ENCODE data around the gene KLF8. TPM values are rescaled to one million over a fixed set of nuclear protein-coding genes. Genes with fewer than 3 reads are reported as not detected.

The KLF8 gene
- total RNA-seq, 1 experiment from 2014 or later, result 11.1 TPM

DNA sequence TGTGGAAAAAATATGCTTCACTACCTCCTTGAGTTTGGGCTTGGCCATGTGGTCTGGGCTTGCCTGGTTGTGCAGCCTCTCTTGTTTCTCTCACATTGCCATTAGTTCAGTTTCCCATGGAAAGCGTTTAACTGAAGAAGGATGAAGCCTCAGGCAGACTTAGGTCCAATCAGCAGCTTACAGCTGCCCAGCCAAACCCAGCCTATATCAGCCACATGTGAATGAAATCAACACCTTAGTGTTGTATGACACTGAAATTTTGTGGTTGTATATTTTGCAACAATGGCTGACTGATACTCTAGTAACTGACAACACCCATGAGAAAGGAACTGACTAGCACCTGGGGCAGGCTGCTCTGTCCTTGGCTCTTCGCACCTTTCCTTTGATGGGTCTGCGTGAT is 81.2 kb downstream of the KLF8 start (continued):
- TF ChIP-seq, protein P1, sequence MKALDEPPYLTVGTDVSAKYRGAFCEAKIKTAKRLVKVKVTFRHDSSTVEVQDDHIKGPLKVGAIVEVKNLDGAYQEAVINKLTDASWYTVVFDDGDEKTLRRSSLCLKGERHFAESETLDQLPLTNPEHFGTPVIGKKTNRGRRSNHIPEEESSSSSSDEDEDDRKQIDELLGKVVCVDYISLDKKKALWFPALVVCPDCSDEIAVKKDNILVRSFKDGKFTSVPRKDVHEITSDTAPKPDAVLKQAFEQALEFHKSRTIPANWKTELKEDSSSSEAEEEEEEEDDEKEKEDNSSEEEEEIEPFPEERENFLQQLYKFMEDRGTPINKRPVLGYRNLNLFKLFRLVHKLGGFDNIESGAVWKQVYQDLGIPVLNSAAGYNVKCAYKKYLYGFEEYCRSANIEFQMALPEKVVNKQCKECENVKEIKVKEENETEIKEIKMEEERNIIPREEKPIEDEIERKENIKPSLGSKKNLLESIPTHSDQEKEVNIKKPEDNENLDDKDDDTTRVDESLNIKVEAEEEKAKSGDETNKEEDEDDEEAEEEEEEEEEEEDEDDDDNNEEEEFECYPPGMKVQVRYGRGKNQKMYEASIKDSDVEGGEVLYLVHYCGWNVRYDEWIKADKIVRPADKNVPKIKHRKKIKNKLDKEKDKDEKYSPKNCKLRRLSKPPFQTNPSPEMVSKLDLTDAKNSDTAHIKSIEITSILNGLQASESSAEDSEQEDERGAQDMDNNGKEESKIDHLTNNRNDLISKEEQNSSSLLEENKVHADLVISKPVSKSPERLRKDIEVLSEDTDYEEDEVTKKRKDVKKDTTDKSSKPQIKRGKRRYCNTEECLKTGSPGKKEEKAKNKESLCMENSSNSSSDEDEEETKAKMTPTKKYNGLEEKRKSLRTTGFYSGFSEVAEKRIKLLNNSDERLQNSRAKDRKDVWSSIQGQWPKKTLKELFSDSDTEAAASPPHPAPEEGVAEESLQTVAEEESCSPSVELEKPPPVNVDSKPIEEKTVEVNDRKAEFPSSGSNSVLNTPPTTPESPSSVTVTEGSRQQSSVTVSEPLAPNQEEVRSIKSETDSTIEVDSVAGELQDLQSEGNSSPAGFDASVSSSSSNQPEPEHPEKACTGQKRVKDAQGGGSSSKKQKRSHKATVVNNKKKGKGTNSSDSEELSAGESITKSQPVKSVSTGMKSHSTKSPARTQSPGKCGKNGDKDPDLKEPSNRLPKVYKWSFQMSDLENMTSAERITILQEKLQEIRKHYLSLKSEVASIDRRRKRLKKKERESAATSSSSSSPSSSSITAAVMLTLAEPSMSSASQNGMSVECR (CRISPR knock-in tag; IDR thresholded peaks at IDR 0.05; ENCODE audit: borderline replicate concordance), result no peak
- no peak for TF ChIP-seq ZNF121 (CRISPR knock-in tag; IDR thresholded peaks at IDR 0.05)
- no peak for TF ChIP-seq MYBL2 (CRISPR knock-in tag; IDR thresholded peaks at IDR 0.05)
- TF ChIP-seq ZNF532 (CRISPR knock-in tag; IDR thresholded peaks at IDR 0.05; ENCODE audit: borderline replicate concordance), result no peak
- no peak for TF ChIP-seq CREM (CRISPR knock-in tag; IDR thresholded peaks at IDR 0.05)
- TF ChIP-seq, protein P2, sequence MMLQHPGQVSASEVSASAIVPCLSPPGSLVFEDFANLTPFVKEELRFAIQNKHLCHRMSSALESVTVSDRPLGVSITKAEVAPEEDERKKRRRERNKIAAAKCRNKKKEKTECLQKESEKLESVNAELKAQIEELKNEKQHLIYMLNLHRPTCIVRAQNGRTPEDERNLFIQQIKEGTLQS (CRISPR knock-in tag; conservative IDR thresholded peaks at IDR 0.05), result no peak
- TF ChIP-seq, protein P3, sequence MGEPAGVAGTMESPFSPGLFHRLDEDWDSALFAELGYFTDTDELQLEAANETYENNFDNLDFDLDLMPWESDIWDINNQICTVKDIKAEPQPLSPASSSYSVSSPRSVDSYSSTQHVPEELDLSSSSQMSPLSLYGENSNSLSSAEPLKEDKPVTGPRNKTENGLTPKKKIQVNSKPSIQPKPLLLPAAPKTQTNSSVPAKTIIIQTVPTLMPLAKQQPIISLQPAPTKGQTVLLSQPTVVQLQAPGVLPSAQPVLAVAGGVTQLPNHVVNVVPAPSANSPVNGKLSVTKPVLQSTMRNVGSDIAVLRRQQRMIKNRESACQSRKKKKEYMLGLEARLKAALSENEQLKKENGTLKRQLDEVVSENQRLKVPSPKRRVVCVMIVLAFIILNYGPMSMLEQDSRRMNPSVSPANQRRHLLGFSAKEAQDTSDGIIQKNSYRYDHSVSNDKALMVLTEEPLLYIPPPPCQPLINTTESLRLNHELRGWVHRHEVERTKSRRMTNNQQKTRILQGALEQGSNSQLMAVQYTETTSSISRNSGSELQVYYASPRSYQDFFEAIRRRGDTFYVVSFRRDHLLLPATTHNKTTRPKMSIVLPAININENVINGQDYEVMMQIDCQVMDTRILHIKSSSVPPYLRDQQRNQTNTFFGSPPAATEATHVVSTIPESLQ (CRISPR knock-in tag; IDR thresholded peaks at IDR 0.05), result no peak
- TF ChIP-seq NR1H2 (CRISPR knock-in tag; IDR thresholded peaks at IDR 0.05), result no peak
- no peak for TF ChIP-seq SMAD3 (CRISPR knock-in tag; IDR thresholded peaks at IDR 0.05; ENCODE audit: borderline replicate concordance)
- TF ChIP-seq SMAD4 (CRISPR knock-in tag; IDR thresholded peaks at IDR 0.05), result no peak

- ChIA-PET POLR2A (no interaction called here), CTCF (interaction anchor here (0.7 kb wide), 1 partner anchor 80 kb away, joined by 6 read pairs; no protein-coding TSS in a partner anchor)
- ATAC-seq, result no peak
- Mint-ChIP-seq H3K27ac (no peak overlapping the region), H3K27me3 (ENCODE audit: low read depth) (no peaks in the 10 kb centered on the region), H3K4me1 (no peaks in the 10 kb centered on the region), H3K9me3 (peaks cover 10% of the 10 kb centered on the region; the same call in 1 of the 2 replicates), H3K36me3 (peaks cover 5% of the 10 kb centered on the region), H3K4me3 (no peak overlapping the region)
- TF ChIP-seq AFF4 (CRISPR knock-in tag; IDR thresholded peaks at IDR 0.05; ENCODE audit: borderline replicate concordance), result no peak
- no peak for TF ChIP-seq RORB (CRISPR knock-in tag; IDR thresholded peaks at IDR 0.05)
- TF ChIP-seq NR2C2 (CRISPR knock-in tag; IDR thresholded peaks at IDR 0.05), result no peak
- no peak for TF ChIP-seq NR1H2 (CRISPR knock-in tag; IDR thresholded peaks at IDR 0.05)
- TF ChIP-seq IRF2 (CRISPR knock-in tag; IDR thresholded peaks at IDR 0.05; ENCODE audit: borderline replicate concordance, low read depth), result no peak
- TF ChIP-seq SMAD3 (CRISPR knock-in tag; IDR thresholded peaks at IDR 0.05; ENCODE audit: borderline replicate concordance), result no peak
- no peak for TF ChIP-seq ZNF396 (CRISPR knock-in tag; IDR thresholded peaks at IDR 0.05; ENCODE audit: borderline replicate concordance)
- TF ChIP-seq TEAD4 (CRISPR knock-in tag; IDR thresholded peaks at IDR 0.05), result no peak
- no peak for TF ChIP-seq CREM (CRISPR knock-in tag; IDR thresholded peaks at IDR 0.05)
- TF ChIP-seq JUN (CRISPR knock-in tag; IDR thresholded peaks at IDR 0.05), result no peak
- no peak for DNase-seq (ENCODE audit: low spot score)
Observed at GRCh38 chrX:56314334-56314733, 82.2 kb downstream of the KLF8 start.
